Measurements from ENCODE around the gene TMA7B. TPM values are rescaled to one million over a fixed set of nuclear protein-coding genes. Genes with fewer than 3 reads are reported as not detected.

The TMA7B gene
- total RNA-seq, 2 donors from 2014 or later: 0.20 TPM; not detected in 1

DNA sequence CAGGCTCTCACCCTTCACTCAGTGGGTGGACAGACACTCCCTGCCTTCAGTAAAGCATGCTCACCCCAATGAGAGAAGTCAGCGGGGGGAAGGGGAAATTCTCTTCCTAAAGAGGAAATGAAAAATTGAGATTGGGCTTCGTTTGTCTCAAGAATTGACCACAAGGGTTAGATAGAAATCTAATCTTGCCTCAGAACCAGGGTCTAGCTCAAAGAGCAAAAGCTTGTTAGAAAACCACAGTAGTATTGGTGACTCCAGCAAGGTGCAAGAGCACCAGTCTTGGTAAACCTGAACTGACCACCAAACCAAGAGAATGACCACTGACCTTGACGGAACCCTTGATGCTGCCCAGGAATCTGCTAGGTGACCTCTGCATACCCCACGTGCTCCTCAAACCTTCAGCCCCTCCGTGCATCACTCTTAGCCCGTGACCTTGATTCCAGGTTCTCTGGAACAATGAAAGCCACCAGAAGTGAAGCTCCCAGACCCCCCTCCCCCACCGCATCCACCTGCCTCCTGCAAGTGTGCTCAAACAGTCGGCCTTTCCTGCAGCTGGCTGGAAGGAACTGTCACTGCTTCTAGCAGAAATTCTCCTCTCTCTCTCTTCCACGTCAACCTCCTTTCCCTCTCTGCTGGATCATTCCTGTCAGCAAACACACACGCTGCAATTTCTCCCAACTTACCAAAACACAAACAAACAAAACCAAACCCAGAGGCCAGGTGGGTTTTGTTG, 3.1 kb upstream of the TMA7B start:
- intact Hi-C loops (cut with DNase I): no loop called here
- Histone ChIP-seq H3K9me3 (no peaks in the 10 kb centered on the region), H3K27ac (no peak overlapping the region), H3K9ac (ENCODE audit: low read depth in 2 of 2, low read length in 2 of 2) (no peak overlapping the region), H3K36me3 (no peaks in the 10 kb centered on the region), H3K4me3 (no peak overlapping the region), H3K4me1 (no peaks in the 10 kb centered on the region), H3K27me3 (no peaks in the 10 kb centered on the region)
- TF ChIP-seq, protein P1, sequence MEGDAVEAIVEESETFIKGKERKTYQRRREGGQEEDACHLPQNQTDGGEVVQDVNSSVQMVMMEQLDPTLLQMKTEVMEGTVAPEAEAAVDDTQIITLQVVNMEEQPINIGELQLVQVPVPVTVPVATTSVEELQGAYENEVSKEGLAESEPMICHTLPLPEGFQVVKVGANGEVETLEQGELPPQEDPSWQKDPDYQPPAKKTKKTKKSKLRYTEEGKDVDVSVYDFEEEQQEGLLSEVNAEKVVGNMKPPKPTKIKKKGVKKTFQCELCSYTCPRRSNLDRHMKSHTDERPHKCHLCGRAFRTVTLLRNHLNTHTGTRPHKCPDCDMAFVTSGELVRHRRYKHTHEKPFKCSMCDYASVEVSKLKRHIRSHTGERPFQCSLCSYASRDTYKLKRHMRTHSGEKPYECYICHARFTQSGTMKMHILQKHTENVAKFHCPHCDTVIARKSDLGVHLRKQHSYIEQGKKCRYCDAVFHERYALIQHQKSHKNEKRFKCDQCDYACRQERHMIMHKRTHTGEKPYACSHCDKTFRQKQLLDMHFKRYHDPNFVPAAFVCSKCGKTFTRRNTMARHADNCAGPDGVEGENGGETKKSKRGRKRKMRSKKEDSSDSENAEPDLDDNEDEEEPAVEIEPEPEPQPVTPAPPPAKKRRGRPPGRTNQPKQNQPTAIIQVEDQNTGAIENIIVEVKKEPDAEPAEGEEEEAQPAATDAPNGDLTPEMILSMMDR (IDR thresholded peaks at IDR 0.05): no peak
- no peak for DNase-seq

DNA sequence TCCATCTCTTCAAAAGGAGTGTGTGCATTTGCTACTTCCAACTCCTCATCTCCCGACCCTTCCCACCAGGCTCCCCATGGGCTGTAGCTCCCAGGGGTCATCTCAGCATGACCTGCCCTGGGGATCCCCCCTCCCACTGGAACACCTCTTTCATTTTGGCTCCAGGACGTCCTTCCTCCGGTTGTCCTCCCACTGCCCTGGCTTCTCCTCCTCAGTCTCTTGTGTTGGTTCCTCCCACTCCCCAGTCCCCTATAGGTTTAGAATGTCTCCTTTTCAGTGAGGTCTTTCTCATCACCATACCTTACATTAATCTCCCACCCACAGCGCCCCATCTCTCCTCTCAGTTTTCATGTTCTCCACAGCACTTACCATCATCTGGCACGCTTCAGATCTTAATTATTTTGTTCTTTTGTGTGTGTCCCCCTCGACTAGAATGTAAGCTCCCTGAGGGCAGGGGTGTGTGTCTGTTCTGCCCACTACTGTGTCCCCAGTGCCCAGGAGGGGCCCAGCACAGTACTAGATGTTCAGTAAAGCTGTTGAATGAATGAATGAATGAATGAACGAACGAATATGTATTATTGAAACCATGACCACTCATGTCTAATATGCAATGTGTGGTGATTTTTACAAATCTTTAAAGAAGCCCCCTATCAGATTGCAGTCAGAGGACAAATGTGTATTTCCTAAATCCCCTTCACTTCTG, 2.0 kb upstream of the TMA7B start:
- H3K27me3 ChIP-seq: no peaks in the 10 kb centered on the region
- no peak overlapping the region for H3K9ac ChIP-seq (ENCODE audit: low read depth in 2 of 2, low read length in 2 of 2)
- no peak for DNase-seq
- H3K9me3 ChIP-seq: no peaks in the 10 kb centered on the region
- no peaks in the 10 kb centered on the region for H3K36me3 ChIP-seq
- TF ChIP-seq, protein P1 (IDR thresholded peaks at IDR 0.05): no peak
- no peak overlapping the region for H3K4me3 ChIP-seq
- H3K27ac ChIP-seq: no peak overlapping the region
- no peaks in the 10 kb centered on the region for H3K4me1 ChIP-seq
- intact Hi-C loops (cut with DNase I): no loop called here

DNA sequence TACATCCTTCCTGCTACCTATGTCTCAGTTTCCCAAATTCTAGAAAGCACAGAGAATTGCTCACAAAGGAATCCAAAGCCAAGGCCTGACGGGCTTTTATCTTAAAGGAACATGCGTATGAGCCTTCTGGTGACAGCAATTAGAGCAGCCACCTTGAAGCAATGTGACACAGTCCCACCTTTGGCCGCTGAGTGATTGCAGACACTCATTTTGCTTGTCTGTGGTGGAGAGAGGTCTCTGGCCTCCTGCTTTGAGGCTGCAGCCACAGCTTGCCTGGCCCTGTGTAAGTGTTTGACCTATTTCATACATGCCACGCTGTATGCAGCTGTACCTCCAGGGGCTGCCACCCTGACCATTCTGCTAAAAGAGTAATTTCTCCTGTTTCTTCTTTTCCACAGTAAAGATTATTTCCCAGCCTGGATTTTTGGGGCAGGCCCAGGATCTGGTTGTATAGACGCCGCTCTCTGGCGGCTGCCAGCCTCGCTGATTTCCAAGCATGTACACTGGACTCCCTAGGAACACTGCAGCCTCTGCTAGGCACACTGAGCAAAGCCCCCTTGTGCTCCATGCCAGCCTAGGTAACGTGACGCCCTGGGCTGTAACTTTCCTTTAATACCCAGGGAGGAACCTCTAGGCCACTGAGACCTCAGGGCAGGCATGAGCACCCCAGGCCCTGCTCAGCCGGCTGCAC, 1.1 kb upstream of the TMA7B start:
- intact Hi-C loops (cut with DNase I): no loop called here
- H3K27ac ChIP-seq: no peak overlapping the region
- H3K4me1 ChIP-seq: no peaks in the 10 kb centered on the region
- TF ChIP-seq, protein P1 (IDR thresholded peaks at IDR 0.05): no peak
- H3K9ac ChIP-seq (ENCODE audit: low read depth in 2 of 2, low read length in 2 of 2): no peak overlapping the region
- H3K9me3 ChIP-seq: no peaks in the 10 kb centered on the region
- no peak for DNase-seq
- H3K36me3 ChIP-seq: no peaks in the 10 kb centered on the region
- H3K27me3 ChIP-seq: no peaks in the 10 kb centered on the region
- no peak overlapping the region for H3K4me3 ChIP-seq

DNA sequence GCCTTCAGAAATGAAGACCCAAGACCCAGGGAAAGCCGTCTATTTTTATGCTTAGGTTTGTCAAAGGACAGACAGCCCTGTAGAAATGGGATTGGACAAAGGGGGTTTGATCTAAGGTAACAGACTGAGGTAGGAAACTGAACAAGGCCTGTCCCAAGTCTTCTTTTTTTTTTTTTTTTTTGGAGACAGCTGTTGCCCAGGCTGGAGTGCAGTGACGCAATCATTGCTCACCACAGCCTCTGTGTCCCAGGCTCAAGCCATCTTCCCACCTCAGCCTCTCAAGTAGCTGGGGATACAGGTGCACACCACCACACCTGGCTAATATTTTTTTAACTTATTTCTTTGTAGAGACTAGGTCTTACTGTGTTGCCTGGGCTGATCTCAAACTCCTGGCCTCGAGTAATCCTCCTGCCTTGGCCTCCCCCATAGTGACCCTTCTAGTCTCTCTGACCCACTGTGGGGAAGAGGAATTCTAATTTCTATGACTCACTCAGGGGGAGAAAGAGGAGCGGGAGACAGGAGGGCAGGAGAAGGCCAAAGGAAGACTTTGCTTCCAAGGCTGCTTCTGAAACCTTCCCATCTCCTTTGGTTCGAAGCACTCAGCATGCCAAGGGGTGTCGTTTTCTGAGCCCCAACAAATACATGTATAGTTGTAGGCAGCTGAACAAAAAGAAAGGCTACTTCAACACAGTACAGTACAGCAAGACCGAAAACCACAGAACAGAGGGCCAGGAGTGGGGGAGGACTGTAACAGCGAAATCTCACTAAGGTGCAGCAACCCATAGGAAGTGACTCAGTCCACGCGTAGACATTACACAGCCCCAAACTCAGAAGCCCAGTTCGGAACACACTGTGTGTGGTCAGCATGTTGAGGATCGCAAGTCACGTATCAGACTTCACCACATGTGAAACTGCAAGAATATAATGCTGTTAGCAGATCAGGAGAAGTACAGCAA, 872 bp downstream of the TMA7B start:
- no peaks in the 10 kb centered on the region for H3K27me3 ChIP-seq
- no peak overlapping the region for H3K9ac ChIP-seq (ENCODE audit: low read depth in 2 of 2, low read length in 2 of 2)
- no peaks in the 10 kb centered on the region for H3K9me3 ChIP-seq
- no peaks in the 10 kb centered on the region for H3K4me1 ChIP-seq
- DNase-seq: no peak
- H3K27ac ChIP-seq: no peak overlapping the region
- no peak overlapping the region for H3K4me3 ChIP-seq
- intact Hi-C loops (cut with DNase I): no loop called here
- TF ChIP-seq, protein P1 (IDR thresholded peaks at IDR 0.05): no peak
- no peaks in the 10 kb centered on the region for H3K36me3 ChIP-seq

DNA sequence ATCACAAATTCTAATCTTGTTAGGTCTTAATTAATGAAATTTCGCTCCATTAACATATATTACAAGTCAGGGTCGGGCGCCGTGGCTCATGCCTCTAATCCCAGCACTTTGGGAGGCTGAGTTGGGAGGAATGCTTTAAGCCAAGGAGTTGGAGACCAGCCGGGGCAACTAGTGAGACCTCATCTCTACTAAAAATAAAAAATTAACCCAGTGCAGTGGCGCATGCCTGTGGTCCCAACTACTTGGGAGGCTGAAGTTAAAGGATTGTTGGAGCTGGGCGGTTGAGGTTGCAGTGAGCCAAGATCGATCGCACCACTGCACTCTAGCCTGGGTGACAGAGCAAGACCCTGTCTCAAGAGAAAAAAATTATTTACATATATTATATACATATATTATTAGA, 1.9 kb downstream of the TMA7B start:
- intact Hi-C loops (cut with DNase I): no loop called here
- no peaks in the 10 kb centered on the region for H3K36me3 ChIP-seq
- TF ChIP-seq, protein P1 (IDR thresholded peaks at IDR 0.05): no peak
- H3K27ac ChIP-seq: no peak overlapping the region
- no peak for DNase-seq
- H3K4me1 ChIP-seq: peaks cover 6% of the 10 kb centered on the region
- no peaks in the 10 kb centered on the region for H3K27me3 ChIP-seq
- H3K4me3 ChIP-seq: no peak overlapping the region
- H3K9me3 ChIP-seq: no peaks in the 10 kb centered on the region
- no peak overlapping the region for H3K9ac ChIP-seq (ENCODE audit: low read depth in 2 of 2, low read length in 2 of 2)

Measured in colonic mucosa (tissue), 4 donors.